ENCODE data around the gene SYT7.

SYT7 gene

DNA sequence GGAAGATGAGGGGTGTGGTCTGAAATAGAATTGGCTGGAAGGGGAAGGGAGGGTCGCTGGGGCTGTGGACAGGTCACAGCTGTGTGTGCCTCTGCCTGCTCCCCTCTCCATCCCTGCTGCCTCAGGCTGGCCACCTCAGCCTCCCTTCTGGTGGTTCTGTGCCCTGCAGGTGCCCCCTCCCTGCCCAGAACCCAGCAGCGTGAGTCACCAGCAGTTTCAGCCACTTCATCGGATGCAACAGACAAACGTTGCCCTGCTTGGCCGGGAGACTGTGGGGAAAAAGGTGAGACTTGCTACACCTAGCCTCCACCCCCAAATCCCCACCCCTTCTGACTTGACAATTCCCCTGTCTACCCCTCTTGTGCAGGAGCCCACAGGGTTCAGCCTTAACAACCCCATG is 94.1 kb downstream of the SYT7 start:
- Histone ChIP-seq H3K27me3 (peaks cover 11% of the 10 kb centered on the region), H3K9me3 (no peaks in the 10 kb centered on the region), H3K4me1 (ENCODE audit: control insufficient read depth in 1 of 2, insufficient read depth in 1 of 2, low read depth in 1 of 2, low read length in 1 of 2) (no peaks in the 10 kb centered on the region), H3K36me3 (no peaks in the 10 kb centered on the region), H3K27ac (no peak overlapping the region), H3K4me3 (ENCODE audit: low read depth in 1 of 2, low read length in 1 of 2) (no peak overlapping the region)
- TF ChIP-seq, protein P1, sequence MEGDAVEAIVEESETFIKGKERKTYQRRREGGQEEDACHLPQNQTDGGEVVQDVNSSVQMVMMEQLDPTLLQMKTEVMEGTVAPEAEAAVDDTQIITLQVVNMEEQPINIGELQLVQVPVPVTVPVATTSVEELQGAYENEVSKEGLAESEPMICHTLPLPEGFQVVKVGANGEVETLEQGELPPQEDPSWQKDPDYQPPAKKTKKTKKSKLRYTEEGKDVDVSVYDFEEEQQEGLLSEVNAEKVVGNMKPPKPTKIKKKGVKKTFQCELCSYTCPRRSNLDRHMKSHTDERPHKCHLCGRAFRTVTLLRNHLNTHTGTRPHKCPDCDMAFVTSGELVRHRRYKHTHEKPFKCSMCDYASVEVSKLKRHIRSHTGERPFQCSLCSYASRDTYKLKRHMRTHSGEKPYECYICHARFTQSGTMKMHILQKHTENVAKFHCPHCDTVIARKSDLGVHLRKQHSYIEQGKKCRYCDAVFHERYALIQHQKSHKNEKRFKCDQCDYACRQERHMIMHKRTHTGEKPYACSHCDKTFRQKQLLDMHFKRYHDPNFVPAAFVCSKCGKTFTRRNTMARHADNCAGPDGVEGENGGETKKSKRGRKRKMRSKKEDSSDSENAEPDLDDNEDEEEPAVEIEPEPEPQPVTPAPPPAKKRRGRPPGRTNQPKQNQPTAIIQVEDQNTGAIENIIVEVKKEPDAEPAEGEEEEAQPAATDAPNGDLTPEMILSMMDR (IDR thresholded peaks at IDR 0.05) = no peak

DNA sequence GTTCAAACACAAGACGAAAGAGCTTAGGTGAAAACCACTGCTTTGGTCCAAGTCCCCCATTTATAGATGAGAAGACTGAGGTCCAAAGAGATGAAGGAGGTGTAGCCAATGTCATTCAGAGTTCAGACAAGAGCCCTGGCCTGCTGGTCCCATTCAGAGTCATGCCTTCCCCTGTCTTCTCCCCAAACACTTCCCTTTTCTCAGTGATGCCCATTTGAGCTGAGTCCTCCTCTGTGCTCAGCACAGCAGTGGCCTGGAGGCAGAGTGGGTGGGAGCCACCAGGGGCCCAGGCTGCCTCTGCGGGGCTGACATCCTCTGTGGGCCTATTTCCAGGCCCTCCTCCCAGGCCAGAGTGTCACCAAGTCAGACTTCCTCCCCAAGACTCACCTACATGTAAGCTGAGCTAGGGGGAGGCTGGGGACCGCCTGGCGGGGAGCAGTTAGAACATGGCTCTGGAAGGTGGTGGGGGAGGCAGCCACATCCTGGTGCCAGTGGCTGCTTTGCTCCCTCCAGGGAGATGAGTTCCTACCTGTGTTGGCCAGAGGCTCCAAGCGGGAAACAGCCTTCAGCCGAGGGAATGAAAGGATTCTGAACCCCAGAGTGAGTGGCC is 94.8 kb downstream of the SYT7 start:
- Histone ChIP-seq H3K27ac (no peak overlapping the region), H3K27me3 (peaks cover 12% of the 10 kb centered on the region), H3K9me3 (no peaks in the 10 kb centered on the region), H3K4me1 (ENCODE audit: control insufficient read depth in 1 of 2, insufficient read depth in 1 of 2, low read depth in 1 of 2, low read length in 1 of 2) (no peaks in the 10 kb centered on the region), H3K36me3 (no peaks in the 10 kb centered on the region), H3K4me3 (ENCODE audit: low read depth in 1 of 2, low read length in 1 of 2) (no peak overlapping the region)
- TF ChIP-seq, protein P1 (IDR thresholded peaks at IDR 0.05) = no peak

DNA sequence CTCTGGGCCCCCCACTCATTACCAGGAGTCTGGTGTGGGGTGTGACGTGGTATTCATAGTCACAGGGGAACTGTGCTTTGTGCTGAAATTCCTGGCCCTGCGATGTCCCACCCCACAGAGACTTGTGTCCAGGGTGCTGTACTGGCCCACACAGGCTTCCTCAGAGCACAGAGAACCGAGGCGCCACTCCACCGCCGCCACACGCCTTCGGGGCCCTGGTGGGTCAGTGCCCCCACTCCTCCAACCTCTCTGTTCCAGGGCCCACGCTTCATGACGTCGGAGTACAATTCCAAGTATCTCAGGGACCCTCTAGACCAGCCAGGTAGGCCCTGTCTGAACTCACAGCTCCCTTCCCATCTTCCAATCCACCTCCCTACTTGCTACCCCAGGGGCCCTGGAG is 95.8 kb downstream of the SYT7 start:
- Histone ChIP-seq H3K9me3 (no peaks in the 10 kb centered on the region), H3K4me1 (ENCODE audit: control insufficient read depth in 1 of 2, insufficient read depth in 1 of 2, low read depth in 1 of 2, low read length in 1 of 2) (no peaks in the 10 kb centered on the region), H3K27ac (no peak overlapping the region), H3K4me3 (ENCODE audit: low read depth in 1 of 2, low read length in 1 of 2) (no peak overlapping the region), H3K27me3 (peaks cover 12% of the 10 kb centered on the region), H3K36me3 (no peaks in the 10 kb centered on the region)
- TF ChIP-seq, protein P1 (IDR thresholded peaks at IDR 0.05) = no peak

DNA sequence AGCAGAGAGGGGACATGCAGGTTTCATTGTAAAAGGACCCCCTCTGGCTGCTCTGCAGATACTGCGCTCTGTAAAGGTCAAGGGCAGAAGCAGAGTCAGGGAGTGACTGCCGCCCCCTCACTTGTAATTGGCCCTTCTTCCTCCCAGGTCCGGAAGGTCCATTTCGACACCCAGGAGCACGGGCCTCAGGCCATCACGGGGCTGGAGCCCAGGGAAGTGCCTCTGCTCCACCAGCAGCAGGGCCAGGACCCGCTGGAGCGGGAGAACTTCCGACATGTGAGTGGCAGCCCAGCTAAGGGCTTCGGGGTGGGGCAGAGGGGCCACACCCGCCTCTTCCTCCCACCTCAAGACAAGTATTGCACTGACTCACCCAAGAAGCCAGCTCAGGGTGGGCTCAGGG is 96.3 kb downstream of the SYT7 start:
- Histone ChIP-seq H3K36me3 (no peaks in the 10 kb centered on the region), H3K27ac (no peak overlapping the region), H3K4me1 (ENCODE audit: control insufficient read depth in 1 of 2, insufficient read depth in 1 of 2, low read depth in 1 of 2, low read length in 1 of 2) (no peaks in the 10 kb centered on the region), H3K4me3 (ENCODE audit: low read depth in 1 of 2, low read length in 1 of 2) (no peak overlapping the region), H3K27me3 (peaks cover 12% of the 10 kb centered on the region), H3K9me3 (no peaks in the 10 kb centered on the region)
- TF ChIP-seq, protein P1 (IDR thresholded peaks at IDR 0.05) = no peak

DNA sequence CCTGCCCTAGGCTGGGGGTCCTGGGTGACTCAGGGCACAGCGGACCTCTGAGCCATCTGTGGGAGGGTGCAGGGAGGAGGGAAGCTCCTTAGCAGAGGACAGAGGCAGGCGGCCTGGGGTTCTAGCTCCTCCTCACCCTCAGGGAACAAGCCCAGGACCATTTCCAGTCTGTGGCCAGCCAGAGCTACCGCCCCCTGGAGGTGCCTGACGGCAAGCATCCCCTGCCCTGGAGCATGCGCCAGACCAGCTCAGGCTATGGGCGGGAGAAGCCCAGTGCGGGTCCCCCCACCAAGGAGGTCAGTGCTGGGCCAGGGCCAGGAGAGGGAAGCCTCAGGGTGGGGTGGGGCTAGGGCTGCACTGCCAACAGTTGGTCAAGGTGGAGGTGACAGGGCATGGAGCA is 98.4 kb downstream of the SYT7 start:
- H3K27me3 ChIP-seq = peaks cover 18% of the 10 kb centered on the region
- H3K4me1 ChIP-seq (ENCODE audit: control insufficient read depth in 1 of 2, insufficient read depth in 1 of 2, low read depth in 1 of 2, low read length in 1 of 2) = no peaks in the 10 kb centered on the region
- no peaks in the 10 kb centered on the region for H3K36me3 ChIP-seq
- TF ChIP-seq, protein P1 (IDR thresholded peaks at IDR 0.05) = no peak
- no peaks in the 10 kb centered on the region for H3K9me3 ChIP-seq
- H3K27ac ChIP-seq = no peak overlapping the region
- H3K4me3 ChIP-seq (ENCODE audit: low read depth in 1 of 2, low read length in 1 of 2) = no peak overlapping the region

DNA sequence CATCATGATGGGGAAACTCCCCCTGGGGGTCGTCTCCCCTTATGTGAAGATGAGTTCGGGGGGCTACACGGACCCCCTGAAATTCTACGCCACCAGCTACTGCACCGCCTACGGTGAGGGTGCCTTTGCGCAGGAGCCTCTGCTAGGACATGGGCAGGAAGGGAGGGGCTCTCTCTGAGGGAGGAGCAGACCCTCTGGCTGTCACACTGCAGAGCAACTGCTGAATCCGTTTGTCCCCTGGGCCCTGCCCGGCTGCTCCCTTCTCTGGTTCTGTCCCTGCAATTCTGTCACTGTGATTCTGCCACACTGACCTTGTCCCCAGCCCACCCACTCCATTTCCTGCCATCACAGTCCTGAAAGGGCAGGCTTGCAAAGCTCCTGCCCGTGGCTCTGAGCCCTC is 99.1 kb downstream of the SYT7 start:
- Histone ChIP-seq H3K36me3 (no peaks in the 10 kb centered on the region), H3K4me1 (ENCODE audit: control insufficient read depth in 1 of 2, insufficient read depth in 1 of 2, low read depth in 1 of 2, low read length in 1 of 2) (no peaks in the 10 kb centered on the region), H3K27me3 (peaks cover 18% of the 10 kb centered on the region), H3K27ac (no peak overlapping the region), H3K4me3 (ENCODE audit: low read depth in 1 of 2, low read length in 1 of 2) (no peak overlapping the region), H3K9me3 (no peaks in the 10 kb centered on the region)
- TF ChIP-seq, protein P1 (IDR thresholded peaks at IDR 0.05) = no peak
